Stimulated activated naive CD8-positive, alpha-beta T cell treated with anti-CD3 and anti-CD28 coated beads, Interleukin-15, Interleukin-2, amounts not matched to agents 100 U/mL and 50 U/mL, for 24 hours (primary cell): Measurements from ENCODE around the gene BZW2.

Experiments
- ATAC-seq: fragments of 150-1000 bp; cut with Tn5 transposase; one replicate; pipeline ENCODE4 v1.10.0; 2021
- DNase-seq: peaks from one replicate; pipeline ENCODE4 v3.0.0; 2021

Gene BZW2

GRCh38 chr7:16645593-16646471 is at the start of gene BZW2, which contains the start of gene ANKMY2:
TSS of gene BZW2 (plus strand) at chr7:16646181. CDS start at chr7:16665444, 19,263 bp downstream.
TSS of gene ANKMY2 (minus strand) at chr7:16645754. CDS start at chr7:16645573, 181 bp downstream.
- peak; percentile 92 for ATAC-seq

GRCh38 chr7:16598015-16598414 is 48.0 kb upstream of the BZW2 start:
- ATAC-seq (no peak), DNase-seq (no peak)

More at GRCh38 chr7:16645593-16646471, at the start of gene BZW2, which contains the start of gene ANKMY2:
- DNase-seq, result peak; percentile 90

- ATAC-seq, result no peak
- DNase-seq, result no peak
Measured at GRCh38 chr7:16599860-16600259, 46.1 kb upstream of the BZW2 start.

GRCh38 chr7:16603633-16604032 is 42.3 kb upstream of the BZW2 start:
- DNase-seq, result no peak
- no peak for ATAC-seq

GRCh38 chr7:16604054-16604453 is 41.9 kb upstream of the BZW2 start:
- ATAC-seq (no peak), DNase-seq (no peak)

- no peak for DNase-seq
- no peak for ATAC-seq
Measured at GRCh38 chr7:16606704-16607103, 39.3 kb upstream of the BZW2 start.

- ATAC-seq (no peak), DNase-seq (no peak)
Measured at GRCh38 chr7:16609842-16610450, 36.0 kb upstream of the BZW2 start.

- no peak for ATAC-seq
- DNase-seq, result no peak
Measured at GRCh38 chr7:16611711-16612110, 34.3 kb upstream of the BZW2 start.

- no peak for ATAC-seq
- DNase-seq, result no peak
Measured at GRCh38 chr7:16615228-16615627, 30.8 kb upstream of the BZW2 start.

GRCh38 chr7:16616122-16616521 is 29.9 kb upstream of the BZW2 start:
- no peak for DNase-seq
- no peak for ATAC-seq

- ATAC-seq (no peak), DNase-seq (no peak)
Measured at GRCh38 chr7:16616542-16616941, 29.4 kb upstream of the BZW2 start.

- DNase-seq, result no peak
- ATAC-seq, result peak; percentile 99
Measured at GRCh38 chr7:16619979-16620408, 26.0 kb upstream of the BZW2 start.

- ATAC-seq, result no peak
- DNase-seq, result no peak
Measured at GRCh38 chr7:16626388-16626787, 19.6 kb upstream of the BZW2 start.

GRCh38 chr7:16627236-16627635 is 18.7 kb upstream of the BZW2 start:
- ATAC-seq, result no peak
- DNase-seq, result no peak

GRCh38 chr7:16630654-16631053 is 15.3 kb upstream of the BZW2 start:
- ATAC-seq (no peak), DNase-seq (no peak)

- no peak for ATAC-seq
- DNase-seq, result no peak
Measured at GRCh38 chr7:16634271-16634738, 11.7 kb upstream of the BZW2 start.

- DNase-seq (no peak), ATAC-seq (no peak)
Measured at GRCh38 chr7:16636555-16637101, 9.4 kb upstream of the BZW2 start.

- ATAC-seq, result no peak
- DNase-seq, result no peak
Measured at GRCh38 chr7:16637379-16637778, 8.6 kb upstream of the BZW2 start.

- ATAC-seq (no peak), DNase-seq (no peak)
Measured at GRCh38 chr7:16638282-16639280, 7.4 kb upstream of the BZW2 start.

- no peak for DNase-seq
- no peak for ATAC-seq
Measured at GRCh38 chr7:16644157-16644556, 1.8 kb upstream of the BZW2 start.
